Pons (tissue), 1 donor: ENCODE data around the gene IRAK3.

Experiments
- DNase-seq: peaks from one replicate; pipeline ENCODE4 v3.0.0-alpha.2; 2016; ENCODE audit warnings: low spot score

IRAK3 gene, protein sequence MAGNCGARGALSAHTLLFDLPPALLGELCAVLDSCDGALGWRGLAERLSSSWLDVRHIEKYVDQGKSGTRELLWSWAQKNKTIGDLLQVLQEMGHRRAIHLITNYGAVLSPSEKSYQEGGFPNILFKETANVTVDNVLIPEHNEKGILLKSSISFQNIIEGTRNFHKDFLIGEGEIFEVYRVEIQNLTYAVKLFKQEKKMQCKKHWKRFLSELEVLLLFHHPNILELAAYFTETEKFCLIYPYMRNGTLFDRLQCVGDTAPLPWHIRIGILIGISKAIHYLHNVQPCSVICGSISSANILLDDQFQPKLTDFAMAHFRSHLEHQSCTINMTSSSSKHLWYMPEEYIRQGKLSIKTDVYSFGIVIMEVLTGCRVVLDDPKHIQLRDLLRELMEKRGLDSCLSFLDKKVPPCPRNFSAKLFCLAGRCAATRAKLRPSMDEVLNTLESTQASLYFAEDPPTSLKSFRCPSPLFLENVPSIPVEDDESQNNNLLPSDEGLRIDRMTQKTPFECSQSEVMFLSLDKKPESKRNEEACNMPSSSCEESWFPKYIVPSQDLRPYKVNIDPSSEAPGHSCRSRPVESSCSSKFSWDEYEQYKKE

DNA sequence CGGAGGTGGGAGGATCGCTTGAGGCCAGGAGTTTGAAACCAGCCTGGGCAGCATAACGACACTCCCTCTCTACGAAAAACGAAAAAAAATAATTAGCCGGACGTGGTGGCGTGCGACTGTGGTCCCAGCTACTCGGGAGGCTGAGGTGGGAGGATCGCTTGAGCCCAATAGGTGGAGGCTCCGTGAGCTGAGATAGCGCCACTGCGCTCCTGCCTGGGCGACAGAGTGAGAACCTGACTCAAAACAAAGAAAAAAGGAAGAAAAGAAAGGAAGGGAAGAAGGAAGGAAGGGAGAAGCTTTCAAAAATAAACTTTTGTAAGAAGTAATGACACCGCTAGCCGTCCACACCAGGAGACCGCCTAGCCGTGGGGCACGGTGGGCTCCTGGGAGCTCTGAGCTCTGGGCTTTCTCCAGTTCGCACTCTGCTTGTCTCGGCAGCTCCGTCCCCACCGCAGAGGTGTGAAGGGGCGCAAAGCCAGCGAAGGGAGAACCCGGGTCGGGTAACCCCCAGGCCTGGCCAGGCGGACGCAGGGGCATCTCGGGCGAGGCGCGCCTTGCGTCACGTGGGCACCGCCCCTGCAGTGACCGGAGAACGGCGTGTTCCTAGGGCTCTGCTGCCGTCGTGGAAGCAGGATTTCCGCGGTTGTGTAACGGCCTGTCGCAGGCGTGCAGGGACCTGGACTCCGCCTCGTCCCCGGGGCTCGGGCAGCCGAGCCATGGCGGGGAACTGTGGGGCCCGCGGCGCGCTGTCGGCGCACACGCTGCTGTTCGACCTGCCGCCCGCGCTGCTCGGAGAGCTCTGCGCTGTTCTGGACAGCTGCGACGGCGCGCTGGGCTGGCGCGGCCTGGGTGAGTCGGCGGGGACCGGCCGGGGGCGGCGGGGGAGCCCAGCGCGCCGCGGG is at the start of gene IRAK3:
Gene IRAK3, plus strand, starts transcription at position 631 of the 902 bp plus-strand sequence. Its CDS starts 86 bp downstream, at position 717.
- DNase-seq, result peak; percentile 28

DNA sequence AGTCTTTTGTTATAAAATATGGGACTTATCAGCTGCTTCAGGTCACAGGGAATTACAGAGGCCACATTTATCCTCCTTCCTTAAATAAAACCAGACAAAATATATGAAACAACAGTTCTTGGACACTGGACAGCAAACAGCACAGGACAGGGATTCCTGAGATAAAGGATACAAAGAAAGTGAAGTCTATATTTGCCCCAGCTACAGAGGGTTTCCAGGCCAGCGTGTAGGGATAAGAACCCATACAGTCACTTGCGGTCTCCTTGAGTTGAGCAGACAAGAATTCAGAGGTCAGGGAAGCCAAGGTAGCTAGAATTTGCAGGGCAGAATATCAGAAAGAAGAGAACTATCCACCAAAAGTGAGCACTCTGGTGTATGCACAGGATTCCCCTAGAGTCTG is 49.7 kb upstream of the IRAK3 start:
- no peak for DNase-seq

- DNase-seq, result no peak
Observed at GRCh38 chr12:66140731-66141130, 48.3 kb upstream of the IRAK3 start.

- DNase-seq, result no peak
Observed at GRCh38 chr12:66141299-66141698, 47.7 kb upstream of the IRAK3 start.

DNA sequence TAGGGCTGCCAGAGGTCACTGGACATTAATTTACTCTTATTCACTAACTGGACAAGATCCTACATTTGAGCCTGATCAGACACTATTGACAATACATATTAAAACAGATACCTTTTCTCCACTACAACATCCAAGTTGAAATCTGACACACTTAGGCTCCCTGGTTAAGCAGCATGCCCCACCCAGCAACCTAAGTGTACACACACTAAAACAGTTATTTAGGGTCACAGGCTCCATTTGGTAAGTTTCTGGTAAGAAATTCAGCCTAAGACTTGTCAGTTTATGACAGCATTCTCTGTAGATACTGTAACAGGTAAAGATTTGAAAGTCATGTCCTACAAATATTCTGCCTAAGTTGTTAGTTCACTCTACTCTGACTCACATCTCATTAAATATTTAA is 46.2 kb upstream of the IRAK3 start:
- no peak for DNase-seq

- no peak for DNase-seq
Observed at GRCh38 chr12:66143868-66144267, 45.1 kb upstream of the IRAK3 start.

DNA sequence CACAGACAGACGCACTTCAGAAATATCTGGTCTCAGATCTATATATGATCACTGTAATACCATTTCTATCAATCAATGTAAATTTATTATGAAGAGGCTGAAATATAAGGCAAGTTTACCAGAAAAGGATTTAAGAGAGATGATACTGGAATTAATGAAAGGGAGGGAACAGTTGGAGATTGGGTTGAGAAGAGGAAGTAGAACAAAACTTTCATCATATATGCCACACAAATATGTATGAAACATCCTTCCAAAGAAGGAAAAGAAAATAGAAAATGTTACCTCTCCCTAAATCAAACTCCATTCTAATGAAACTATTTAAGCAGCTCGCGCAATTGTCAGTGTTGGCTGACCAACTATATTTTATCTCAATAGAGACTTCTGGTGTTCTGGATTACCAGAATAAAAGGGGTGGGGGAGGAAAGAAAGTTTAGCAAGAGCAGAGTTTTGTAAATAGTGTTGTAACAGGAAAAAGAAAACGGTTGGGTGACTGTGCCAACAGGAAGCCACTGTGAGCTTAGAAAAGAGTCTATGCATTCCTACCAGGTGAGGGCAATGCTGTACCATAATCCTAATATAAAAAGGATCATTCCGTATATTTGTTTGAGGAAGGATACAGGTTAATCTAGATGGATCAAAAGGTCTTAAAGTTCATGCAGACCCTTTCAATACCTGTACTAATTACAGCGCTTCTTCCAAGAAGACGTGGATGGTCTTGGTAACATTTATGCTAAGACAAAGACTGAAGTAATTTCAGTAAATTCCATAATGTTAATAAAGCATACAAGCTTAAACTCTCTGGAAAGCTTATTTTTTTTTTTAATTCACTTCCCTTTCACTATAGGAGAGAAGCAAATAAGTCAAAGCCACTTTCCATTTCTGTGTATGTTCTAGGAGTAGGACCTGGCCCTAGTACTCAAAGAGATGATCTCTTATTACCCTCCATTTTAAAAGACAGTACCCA is 43.9 kb upstream of the IRAK3 start:
- peak; percentile 35 for DNase-seq

DNA sequence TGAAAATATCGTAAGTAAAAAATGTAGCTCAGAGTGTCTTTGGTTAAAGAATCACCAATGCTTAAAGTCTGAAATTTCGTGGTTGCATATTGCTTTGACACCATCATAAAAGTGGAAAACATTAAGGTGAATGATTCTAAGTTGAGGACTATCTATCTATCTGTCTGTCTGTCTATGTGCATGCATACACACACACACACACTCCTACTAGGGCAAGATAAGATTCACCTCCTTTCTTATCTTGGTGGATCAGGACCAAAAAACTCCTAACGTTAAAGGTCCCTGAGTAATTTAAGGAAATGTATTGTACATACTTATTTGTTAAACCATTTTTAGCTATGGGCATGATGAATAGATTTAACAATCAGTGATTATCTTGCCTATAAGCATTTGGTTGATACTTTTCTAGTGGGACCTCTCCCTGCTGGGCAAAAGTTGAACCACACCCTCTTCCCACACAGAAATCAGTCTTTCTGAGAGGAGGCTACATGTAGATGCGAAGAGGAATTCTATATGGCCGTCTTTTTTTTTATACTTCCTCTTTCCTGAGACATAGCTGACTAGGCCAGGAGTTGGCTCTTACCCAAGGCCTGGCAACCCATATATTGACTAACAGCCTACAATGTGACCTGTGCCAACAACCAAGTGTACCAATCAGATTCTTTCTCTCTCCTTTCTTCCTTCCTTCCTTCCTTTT is 39.2 kb upstream of the IRAK3 start:
- no peak for DNase-seq

GRCh38 chr12:66152732-66153131 is 36.3 kb upstream of the IRAK3 start:
- no peak for DNase-seq

DNA sequence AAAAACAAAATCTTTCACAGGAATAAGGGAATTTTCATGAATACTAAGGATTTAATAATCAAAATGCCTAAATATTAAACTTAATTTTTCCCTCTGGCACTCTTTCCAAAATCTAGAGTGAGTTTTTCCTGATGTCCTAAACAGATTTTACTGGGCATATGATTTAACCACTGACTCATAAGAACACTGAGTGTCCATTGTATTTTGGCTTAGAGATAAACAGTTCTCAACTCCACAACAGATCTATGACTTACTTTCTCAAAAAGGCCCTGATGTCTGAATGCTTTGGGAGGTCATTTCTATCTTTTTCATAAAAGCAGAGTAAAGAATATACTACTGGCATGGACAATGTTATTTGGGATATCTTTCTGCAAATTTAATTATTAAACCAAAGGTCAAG is 34.2 kb upstream of the IRAK3 start:
- DNase-seq, result peak; percentile 34

GRCh38 chr12:66156654-66157053 is 32.4 kb upstream of the IRAK3 start:
- DNase-seq, result no peak

- DNase-seq, result no peak
Observed at GRCh38 chr12:66159123-66159522, 29.9 kb upstream of the IRAK3 start.

- DNase-seq, result no peak
Observed at GRCh38 chr12:66160704-66161103, 28.3 kb upstream of the IRAK3 start.

GRCh38 chr12:66162701-66163100 is 26.3 kb upstream of the IRAK3 start:
- no peak for DNase-seq

DNA sequence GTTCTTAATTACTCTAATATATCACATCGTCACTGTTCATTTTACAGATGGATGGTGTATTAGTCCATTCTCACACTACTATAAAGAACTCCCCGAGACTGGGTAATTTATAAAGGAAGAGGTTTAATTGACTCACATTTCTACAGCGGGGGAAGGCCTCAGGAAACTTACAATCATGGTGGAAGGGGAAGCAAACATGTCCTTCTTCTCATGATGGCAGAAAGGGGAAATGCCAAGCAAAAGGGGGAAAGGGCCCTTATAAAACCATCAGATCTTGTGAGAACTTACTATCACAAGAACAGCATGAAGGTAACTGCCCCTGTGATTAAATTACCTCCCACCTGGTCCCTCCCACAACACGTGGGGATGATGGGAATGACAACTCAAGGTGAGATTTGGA is 25.7 kb upstream of the IRAK3 start:
- DNase-seq, result no peak

DNA sequence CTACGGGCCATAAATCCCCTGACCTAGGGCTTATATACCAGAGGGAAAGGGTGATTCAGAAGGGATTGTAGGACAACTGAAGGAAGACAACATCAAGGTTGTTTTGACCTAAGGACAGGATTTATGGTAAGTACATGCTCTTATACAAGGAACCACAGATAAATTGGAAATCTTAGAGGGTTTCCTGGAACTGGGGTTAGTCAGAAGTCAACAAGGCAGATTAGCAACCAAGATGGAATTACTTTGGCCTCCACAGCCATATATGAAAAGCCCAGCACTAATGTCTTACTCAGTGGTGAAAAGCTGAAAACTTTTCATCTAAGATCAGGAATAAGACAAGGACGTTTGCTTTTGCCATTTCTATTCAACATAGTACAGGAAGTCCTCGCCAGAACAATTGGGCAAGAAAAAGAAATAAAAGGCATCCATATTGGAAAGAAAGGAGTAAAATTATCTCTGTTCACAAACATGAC is 24.6 kb upstream of the IRAK3 start:
- DNase-seq, result no peak

DNA sequence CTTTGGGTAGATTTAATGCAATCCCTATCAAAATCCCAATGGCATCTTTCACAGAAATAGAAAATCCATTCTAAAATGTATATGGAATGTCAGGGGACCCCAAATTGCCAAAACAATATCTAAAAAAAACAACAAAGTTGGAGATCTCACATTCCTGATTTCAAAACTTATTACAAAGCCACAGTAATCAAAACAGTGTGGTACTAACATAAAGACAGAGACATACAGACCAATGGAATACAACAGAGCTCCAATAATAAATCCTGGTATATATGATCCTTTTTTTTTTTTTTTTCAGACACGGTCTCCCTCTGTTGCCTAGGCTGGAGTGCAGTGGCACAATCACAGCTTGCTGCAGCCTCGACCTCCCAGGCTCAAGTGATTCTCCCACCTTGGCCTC is 23.9 kb upstream of the IRAK3 start:
- DNase-seq, result no peak

- no peak for DNase-seq
Observed at GRCh38 chr12:66166561-66166960, 22.5 kb upstream of the IRAK3 start.

- DNase-seq, result no peak
Observed at GRCh38 chr12:66168410-66168809, 20.6 kb upstream of the IRAK3 start.
